Stomach (tissue), 9 donors: ENCODE data around the gene UBXN11. TPM values are rescaled to one million over a fixed set of nuclear protein-coding genes. Genes with fewer than 3 reads are reported as not detected.

Source experiments
- DNase-seq, 2 donors: peaks; one replicate each; pipeline versions ENCODE4 v3.0.0 to v3.0.0-alpha.2; 2013 to 2019
- H3K27ac ChIP-seq, 5 donors: fragments of 200-600 bp in 4 of 5; sonication (generic) in 4 of 5; one replicate each; pipeline ENCODE4 v1.5.1; 2013 to 2019; ENCODE audit warnings: mild to moderate bottlenecking in 1 of 5, moderate library complexity in 1 of 5
- H3K27me3 ChIP-seq, 3 donors: fragments of 200-600 bp; sonication (generic); one replicate each; pipeline ENCODE4 v1.5.1; 2017 to 2019; ENCODE audit warnings: mixed run types in 1 of 3
- H3K36me3 ChIP-seq, 4 donors: fragments of 200-600 bp; sonication (generic); 1 replicate in 3 of 4; 2 replicates in 1 of 4; pipeline ENCODE4 v1.5.1; 2016 to 2019
- H3K4me1 ChIP-seq, 4 donors: fragments of 200-600 bp; sonication (generic); one replicate each; pipeline ENCODE4 v1.5.1; 2016 to 2019
- H3K4me3 ChIP-seq, 4 donors: fragments of 200-600 bp; sonication (generic) in 3 of 4; one replicate each; pipeline ENCODE4 v1.5.1; 2016 to 2019; ENCODE audit warnings: mild to moderate bottlenecking in 1 of 4
- H3K9me3 ChIP-seq, 4 donors: fragments of 200-600 bp; sonication (generic); one replicate each; pipeline ENCODE4 v1.5.1; 2016 to 2019
- EP300 ChIP-seq: sonication (generic); formaldehyde crosslinking; IDR thresholded peaks from one replicate; pipeline ENCODE4 v1.6.1; 2017; ENCODE audit warnings: antibody characterized with exemption
- POLR2A ChIP-seq, 4 donors: fragments of 450-650 bp; IDR thresholded peaks; one replicate each; pipeline ENCODE4 v1.6.1; 2016; ENCODE audit warnings: antibody characterized with exemption in 4 of 4, control low read depth in 2 of 4, mild to moderate bottlenecking in 1 of 4, moderate library complexity in 1 of 4
- POLR2AphosphoS5 ChIP-seq, 3 donors: sonication (generic); formaldehyde crosslinking; IDR thresholded peaks; one replicate each; pipeline ENCODE4 v1.6.1; 2016; ENCODE audit warnings: antibody characterized with exemption in 3 of 3
- WGBS, 5 donors: extraction: QIAGEN DNeasy Blood & Tissue Kit in 3 of 5; methylation state at CpG; one replicate each; pipeline versions ENCODE4 v1.1.5 to v1.1.7; 2013 to 2018; 5-methylcytosine and 5-hydroxymethylcytosine counted together
- intact Hi-C: fragments of 100-400 bp; cut with DNase I; formaldehyde crosslinking; loops from one replicate; pipeline ENCODE4 v1.15.1; 2023; ENCODE audit warnings: low total_unique reads
- polyA plus RNA-seq, 3 donors: library from polyadenylated mRNA; stranded (reverse); fragments of 200-250 nt; gene quantifications; one replicate each; pipeline ENCODE4 v1.2.3, GENCODE V29; 2013
- total RNA-seq, 5 donors: library from RNA; depleted of rRNA; stranded (reverse); fragments of >200 nt; gene quantifications; one replicate each; pipeline versions ENCODE4 v1.1.0 to v1.2.3, GENCODE V29; 2014 to 2016
- TF ChIP-seq, protein P1 (sequence below), 7 experiments: fragments of 450-650 bp in 4 of 7; fragments of 200-600 bp in 3 of 7; sonication (generic) in 3 of 7; IDR thresholded peaks; one replicate each; pipeline ENCODE4 v1.5.1; 2016 to 2019; ENCODE audit warnings: antibody characterized with exemption in 7 of 7, control low read depth in 2 of 7, mild to moderate bottlenecking in 1 of 7
- donor health status: healthy with polysubstance abuse.
- donor health status: Bipolar disorder and iron deficiency.
- donor health status: healthy.

UBXN11 gene
- total and polyA plus RNA-seq, 8 donors, result 7.3 to 26.3 (median 12.6) TPM

GRCh38 chr1:26350701-26351589, 44.5 kb upstream of the UBXN11 start:
- TF ChIP-seq EP300 (no peak), POLR2AphosphoS5 (IDR thresholded peaks at IDR 0.05) (no peak), POLR2A (IDR thresholded peaks at IDR 0.05) (no peak)
- TF ChIP-seq, protein P1, sequence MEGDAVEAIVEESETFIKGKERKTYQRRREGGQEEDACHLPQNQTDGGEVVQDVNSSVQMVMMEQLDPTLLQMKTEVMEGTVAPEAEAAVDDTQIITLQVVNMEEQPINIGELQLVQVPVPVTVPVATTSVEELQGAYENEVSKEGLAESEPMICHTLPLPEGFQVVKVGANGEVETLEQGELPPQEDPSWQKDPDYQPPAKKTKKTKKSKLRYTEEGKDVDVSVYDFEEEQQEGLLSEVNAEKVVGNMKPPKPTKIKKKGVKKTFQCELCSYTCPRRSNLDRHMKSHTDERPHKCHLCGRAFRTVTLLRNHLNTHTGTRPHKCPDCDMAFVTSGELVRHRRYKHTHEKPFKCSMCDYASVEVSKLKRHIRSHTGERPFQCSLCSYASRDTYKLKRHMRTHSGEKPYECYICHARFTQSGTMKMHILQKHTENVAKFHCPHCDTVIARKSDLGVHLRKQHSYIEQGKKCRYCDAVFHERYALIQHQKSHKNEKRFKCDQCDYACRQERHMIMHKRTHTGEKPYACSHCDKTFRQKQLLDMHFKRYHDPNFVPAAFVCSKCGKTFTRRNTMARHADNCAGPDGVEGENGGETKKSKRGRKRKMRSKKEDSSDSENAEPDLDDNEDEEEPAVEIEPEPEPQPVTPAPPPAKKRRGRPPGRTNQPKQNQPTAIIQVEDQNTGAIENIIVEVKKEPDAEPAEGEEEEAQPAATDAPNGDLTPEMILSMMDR (IDR thresholded peaks at IDR 0.05), result no peak
- H3K4me1 ChIP-seq, result no peaks in the 10 kb centered on the region

DNA sequence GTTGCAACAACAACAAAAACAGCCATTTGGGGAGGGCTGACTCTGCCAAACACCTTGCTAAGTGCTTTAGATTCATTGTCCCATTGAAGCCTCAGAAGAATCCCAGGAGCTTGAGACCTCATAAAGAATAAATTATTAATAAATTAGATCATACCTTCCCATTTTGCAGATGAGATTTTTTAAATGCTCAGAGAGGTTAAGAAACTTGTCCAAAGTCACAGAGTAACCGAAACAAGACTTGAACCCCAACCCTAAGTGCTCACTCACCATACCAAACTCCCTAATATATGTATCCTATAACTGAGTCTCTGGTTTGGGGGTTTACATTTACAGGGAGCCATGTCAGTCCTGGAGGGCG, 43.9 kb upstream of the UBXN11 start:
- H3K9me3 ChIP-seq, result no peaks in the 10 kb centered on the region
- no peak for DNase-seq
- H3K4me1 ChIP-seq, result no peaks in the 10 kb centered on the region
- TF ChIP-seq POLR2A (IDR thresholded peaks at IDR 0.05), result no peak
- TF ChIP-seq POLR2AphosphoS5 (IDR thresholded peaks at IDR 0.05), result no peak
- TF ChIP-seq, protein P1 (IDR thresholded peaks at IDR 0.05), result no peak
- TF ChIP-seq EP300, result no peak
- H3K27me3 ChIP-seq, result peaks cover 0 to 19% (median 0%) of the 10 kb centered on the region in 3 donors
- H3K4me3 ChIP-seq, result no peak overlapping the region
- WGBS, 5 donors, result 79 to 100% (median 85%) methylated on average over 2 of the region's 2 CpGs
- H3K36me3 ChIP-seq, result no peaks in the 10 kb centered on the region
- intact Hi-C loops, result no loop called here
- no peak overlapping the region for H3K27ac ChIP-seq

More at GRCh38 chr1:26350701-26351589, 44.5 kb upstream of the UBXN11 start:
- H3K36me3 ChIP-seq, result no peaks in the 10 kb centered on the region
- no peak overlapping the region for H3K4me3 ChIP-seq
- intact Hi-C loops, result no loop called here
- 80 to 84% (median 83%) methylated on average over 8 to 9 of the region's 9 CpGs for WGBS, 5 donors
- H3K9me3 ChIP-seq, result no peaks in the 10 kb centered on the region
- peak in 1 of 2 donors; percentile 61 for DNase-seq
- peaks cover 0 to 25% (median 0%) of the 10 kb centered on the region in 3 donors for H3K27me3 ChIP-seq
- H3K27ac ChIP-seq, result no peak overlapping the region

- H3K27ac ChIP-seq, result no peak overlapping the region
- intact Hi-C loops, result no loop called here
- H3K9me3 ChIP-seq, result no peaks in the 10 kb centered on the region
- no peaks in the 10 kb centered on the region for H3K4me1 ChIP-seq
- H3K4me3 ChIP-seq, result no peak overlapping the region
- H3K27me3 ChIP-seq, result peaks cover 0 to 16% (median 0%) of the 10 kb centered on the region in 3 donors
- no peaks in the 10 kb centered on the region for H3K36me3 ChIP-seq
- no peak for DNase-seq
- TF ChIP-seq POLR2A (IDR thresholded peaks at IDR 0.05) (no peak), EP300 (no peak), POLR2AphosphoS5 (IDR thresholded peaks at IDR 0.05) (no peak)
- TF ChIP-seq, protein P1 (IDR thresholded peaks at IDR 0.05), result no peak
- WGBS, 5 donors, result 89 to 93% (median 90%) methylated on average over 4 to 5 of the region's 5 CpGs
Observed at GRCh38 chr1:26349877-26350244, 43.4 kb upstream of the UBXN11 start.

- Histone ChIP-seq H3K27ac (no peak overlapping the region), H3K27me3 (peaks cover 0 to 16% (median 0%) of the 10 kb centered on the region in 3 donors), H3K4me1 (no peaks in the 10 kb centered on the region), H3K36me3 (no peaks in the 10 kb centered on the region), H3K9me3 (no peaks in the 10 kb centered on the region), H3K4me3 (no peak overlapping the region)
- TF ChIP-seq, protein P1 (IDR thresholded peaks at IDR 0.05), result no peak
- TF ChIP-seq POLR2A (IDR thresholded peaks at IDR 0.05) (no peak), POLR2AphosphoS5 (IDR thresholded peaks at IDR 0.05) (no peak), EP300 (no peak)
- intact Hi-C loops, result no loop called here
- no peak for DNase-seq
- 80 to 86% (median 83%) methylated on average over 7 of the region's 7 CpGs for WGBS, 5 donors
Observed at GRCh38 chr1:26349188-26349876, 42.9 kb upstream of the UBXN11 start.
